Hepatocyte (in vitro differentiated cells): ENCODE data around the gene ARV1.

Experiments used
- EZH2 ChIP-seq: fragments of 200-600 bp; sonication (generic); IDR thresholded peaks from 2 replicates; pipeline ENCODE4 v1.6.1; 2016; ENCODE audit warnings: antibody characterized with exemption, mild to moderate bottlenecking, borderline replicate concordance
- EZH2phosphoT487 ChIP-seq: fragments of 200-600 bp; sonication (generic); IDR thresholded peaks from one replicate; pipeline ENCODE4 v1.6.1; 2018; ENCODE audit warnings: antibody characterized with exemption, mild to moderate bottlenecking, low read depth, moderate library complexity; ENCODE audit not compliant: unreplicated experiment, severe bottlenecking
- TF ChIP-seq, protein P1 (sequence below): fragments of 200-600 bp; sonication (generic); IDR thresholded peaks from 2 replicates; pipeline ENCODE4 v1.5.1; 2016; ENCODE audit warnings: antibody characterized with exemption, mild to moderate bottlenecking; ENCODE audit not compliant: poor library complexity

DNA sequence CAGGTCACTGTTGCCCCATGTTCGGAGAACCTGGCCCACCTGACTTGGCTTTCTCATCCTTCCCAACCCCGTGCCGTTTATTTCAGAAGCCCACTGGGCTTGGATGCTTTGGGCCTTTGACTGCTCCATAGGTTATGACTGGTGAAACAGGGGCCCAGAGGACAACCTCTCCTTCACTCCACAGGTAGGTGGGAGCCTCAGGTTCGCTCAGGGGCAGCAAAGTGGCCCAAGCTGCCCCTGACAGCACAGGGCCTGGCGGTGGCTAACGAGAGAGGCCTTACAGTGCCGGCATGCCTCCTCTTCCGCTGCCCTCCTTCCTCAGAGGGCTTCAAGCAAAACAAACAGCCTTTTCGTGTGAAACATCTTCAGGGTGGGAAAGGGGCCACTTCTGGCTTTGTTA, 44.3 kb downstream of the ARV1 start:
- no peak for TF ChIP-seq EZH2
- TF ChIP-seq, protein P1, sequence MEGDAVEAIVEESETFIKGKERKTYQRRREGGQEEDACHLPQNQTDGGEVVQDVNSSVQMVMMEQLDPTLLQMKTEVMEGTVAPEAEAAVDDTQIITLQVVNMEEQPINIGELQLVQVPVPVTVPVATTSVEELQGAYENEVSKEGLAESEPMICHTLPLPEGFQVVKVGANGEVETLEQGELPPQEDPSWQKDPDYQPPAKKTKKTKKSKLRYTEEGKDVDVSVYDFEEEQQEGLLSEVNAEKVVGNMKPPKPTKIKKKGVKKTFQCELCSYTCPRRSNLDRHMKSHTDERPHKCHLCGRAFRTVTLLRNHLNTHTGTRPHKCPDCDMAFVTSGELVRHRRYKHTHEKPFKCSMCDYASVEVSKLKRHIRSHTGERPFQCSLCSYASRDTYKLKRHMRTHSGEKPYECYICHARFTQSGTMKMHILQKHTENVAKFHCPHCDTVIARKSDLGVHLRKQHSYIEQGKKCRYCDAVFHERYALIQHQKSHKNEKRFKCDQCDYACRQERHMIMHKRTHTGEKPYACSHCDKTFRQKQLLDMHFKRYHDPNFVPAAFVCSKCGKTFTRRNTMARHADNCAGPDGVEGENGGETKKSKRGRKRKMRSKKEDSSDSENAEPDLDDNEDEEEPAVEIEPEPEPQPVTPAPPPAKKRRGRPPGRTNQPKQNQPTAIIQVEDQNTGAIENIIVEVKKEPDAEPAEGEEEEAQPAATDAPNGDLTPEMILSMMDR, result no peak
- no peak for TF ChIP-seq EZH2phosphoT487
